ENCODE measurements around the gene P2RY11. TPM values are rescaled to one million over a fixed set of nuclear protein-coding genes. Genes with fewer than 3 reads are reported as not detected.

P2RY11 gene
- polyA plus RNA-seq, 4 donors: 10.3 to 17.2 (median 14.0) TPM

GRCh38 chr19:10092648-10093294 lies 18.7 kb upstream of the P2RY11 start:
- DNase-seq (ENCODE audit: low read depth in 4 of 4, low spot score in 2 of 4): no peak

DNA sequence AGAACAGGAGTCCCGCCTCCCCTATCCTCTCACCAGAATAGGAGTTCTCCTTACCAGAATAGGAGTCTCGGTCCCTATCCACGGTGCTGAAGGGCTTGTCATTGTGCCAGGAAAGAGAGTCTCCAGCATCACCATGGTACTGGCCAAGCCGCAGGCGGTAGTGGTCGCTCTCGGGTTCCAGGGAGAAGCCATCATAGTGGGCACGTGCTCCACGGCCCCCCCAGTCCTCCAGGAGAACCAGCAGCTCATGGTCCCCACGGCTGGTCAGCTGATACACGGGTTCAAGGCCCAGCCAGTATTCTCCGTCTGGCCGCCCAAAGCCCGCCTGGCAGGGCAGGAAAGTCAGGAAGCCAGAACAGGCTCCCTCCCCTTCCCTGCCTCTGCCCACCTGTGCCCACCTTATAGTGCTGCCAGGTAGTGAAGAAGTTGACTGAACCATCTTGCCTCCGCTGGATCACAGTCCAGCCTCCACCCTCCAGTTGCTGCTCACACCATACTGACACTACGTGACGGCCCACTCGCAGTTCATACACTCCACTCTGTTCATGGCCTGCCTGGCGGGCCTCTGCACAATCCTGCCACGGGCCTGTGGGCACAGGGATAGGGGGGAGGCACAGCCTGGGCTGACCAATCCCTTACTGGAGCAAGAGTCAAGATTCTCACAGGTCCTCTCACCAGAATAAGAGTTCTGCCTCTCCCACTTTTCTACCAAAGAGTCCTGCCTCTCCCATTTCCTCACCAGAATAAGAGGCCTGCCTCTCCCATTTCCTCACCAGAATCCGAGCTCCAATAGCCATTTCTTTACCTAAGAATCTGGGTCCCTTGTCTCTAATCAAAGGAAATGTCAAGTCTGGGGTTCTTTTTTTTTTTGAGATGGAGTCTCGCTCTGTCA lies 18.0 kb upstream of the P2RY11 start:
- DNase-seq (ENCODE audit: low read depth in 4 of 4, low spot score in 2 of 4): no peak

DNA sequence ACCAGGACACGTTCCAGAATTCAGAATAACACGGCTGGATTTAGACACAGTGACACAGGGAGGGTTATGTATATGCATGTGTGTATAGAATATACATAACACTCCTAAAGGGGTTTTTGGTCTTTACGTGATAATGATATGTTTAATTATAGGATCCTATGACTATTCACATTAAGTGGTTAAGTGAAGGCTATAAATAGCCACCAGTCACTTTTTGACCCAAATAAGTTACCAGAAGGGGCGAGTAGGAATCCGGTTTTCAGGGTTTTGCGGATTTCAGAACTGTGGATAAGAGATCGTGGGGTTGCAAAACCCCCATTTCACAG lies 15.9 kb upstream of the P2RY11 start:
- DNase-seq (ENCODE audit: low read depth in 4 of 4, low spot score in 2 of 4): no peak

- DNase-seq (ENCODE audit: low read depth in 4 of 4, low spot score in 2 of 4): peak in 3 of 4 donors; percentile 71 to 79 (median 78)
These were observed 15.4 kb upstream of the P2RY11 start for GRCh38 chr19:10095948-10096614.

GRCh38 chr19:10096615-10096963 lies 14.9 kb upstream of the P2RY11 start:
- DNase-seq (ENCODE audit: low read depth in 4 of 4, low spot score in 2 of 4): no peak

DNA sequence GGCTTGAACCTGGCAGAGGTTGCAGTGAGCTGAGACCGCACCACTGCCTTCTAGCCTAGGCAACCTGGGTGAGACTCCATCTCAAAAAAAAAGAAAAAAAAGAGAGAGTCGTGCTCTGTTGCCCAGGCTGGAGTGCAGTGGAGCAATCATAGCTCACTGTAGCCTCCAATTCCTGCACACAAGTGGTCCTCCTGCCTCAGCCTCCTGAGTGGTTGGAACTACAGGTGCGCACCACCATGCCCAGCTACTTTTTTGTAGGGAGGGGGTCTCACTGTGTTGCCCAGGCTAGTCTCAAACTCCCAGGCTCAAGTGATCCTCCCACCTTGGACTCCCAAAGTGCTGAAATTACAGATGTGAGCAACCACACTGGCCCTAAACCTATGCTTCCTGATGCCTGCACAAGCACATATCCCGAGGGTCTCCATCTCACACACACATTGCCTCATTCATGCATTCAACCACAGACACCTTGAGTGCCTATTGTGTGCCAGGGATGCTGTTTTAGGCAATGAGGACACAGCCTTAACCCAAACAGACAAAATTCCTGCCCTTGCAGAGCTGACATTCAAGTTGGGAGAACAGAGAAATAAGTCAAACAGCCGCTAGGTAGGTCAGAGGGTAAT lies 11.2 kb upstream of the P2RY11 start:
- no peak for DNase-seq (ENCODE audit: low read depth in 4 of 4, low spot score in 2 of 4)

GRCh38 chr19:10102787-10103236 lies 8.7 kb upstream of the P2RY11 start:
- no peak for DNase-seq (ENCODE audit: low read depth in 4 of 4, low spot score in 2 of 4)

DNA sequence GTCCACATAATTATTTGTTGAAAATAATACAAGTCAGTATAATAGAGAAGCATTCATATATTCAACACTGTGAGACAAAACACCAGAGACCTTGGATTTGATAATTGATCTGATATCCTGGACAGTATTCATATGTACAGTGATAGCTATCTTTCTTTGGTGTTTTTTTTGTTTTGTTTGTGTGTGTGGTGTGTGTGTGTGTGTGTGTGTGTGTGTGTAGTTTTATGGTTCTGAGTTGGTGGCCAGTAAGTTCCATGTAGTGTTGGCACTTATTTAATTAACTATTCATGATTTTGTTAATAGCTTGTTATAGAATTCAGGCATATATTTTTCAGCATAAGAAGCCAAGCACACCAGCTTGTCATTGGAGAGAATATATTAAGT lies 7.4 kb upstream of the P2RY11 start:
- DNase-seq (ENCODE audit: low read depth in 4 of 4, low spot score in 2 of 4): no peak

- no peak for DNase-seq (ENCODE audit: low read depth in 4 of 4, low spot score in 2 of 4)
These were observed 6.6 kb upstream of the P2RY11 start for GRCh38 chr19:10104665-10105508.

- DNase-seq (ENCODE audit: low read depth in 4 of 4, low spot score in 2 of 4): no peak
These were observed 5.9 kb upstream of the P2RY11 start for GRCh38 chr19:10105509-10106099.

- DNase-seq (ENCODE audit: low read depth in 4 of 4, low spot score in 2 of 4): peak; percentile 84 to 96 (median 94)
These were observed 5.2 kb upstream of the P2RY11 start, which contains the start of gene PPAN for GRCh38 chr19:10106100-10106936. TSS of gene PPAN (plus strand) at chr19:10106362. CDS start at chr19:10106395, 33 bp downstream.

- no peak for DNase-seq (ENCODE audit: low read depth in 4 of 4, low spot score in 2 of 4)
These were observed 4.2 kb upstream of the P2RY11 start for GRCh38 chr19:10107254-10107653.

- DNase-seq (ENCODE audit: low read depth in 4 of 4, low spot score in 2 of 4): no peak
These were observed 3.6 kb upstream of the P2RY11 start for GRCh38 chr19:10107817-10108367.

DNA sequence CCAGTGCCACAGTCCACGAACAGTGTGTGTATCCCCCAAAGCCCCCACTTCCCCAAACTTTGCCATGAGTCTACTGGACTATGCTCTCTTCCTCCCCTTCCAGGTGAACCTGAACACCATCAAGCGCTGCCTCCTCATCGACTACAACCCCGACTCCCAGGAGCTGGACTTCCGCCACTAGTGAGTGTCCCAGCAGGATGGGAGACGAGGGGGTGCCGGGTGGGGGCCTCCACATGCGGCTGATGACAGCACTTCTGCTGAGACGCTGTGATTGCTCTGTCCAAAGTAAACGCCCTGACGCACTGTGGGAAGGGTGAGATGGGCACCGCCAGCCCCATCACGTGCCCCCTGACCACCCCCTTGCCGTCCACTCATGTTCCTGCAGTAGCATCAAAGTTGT lies 2.0 kb upstream of the P2RY11 start:
- no peak for DNase-seq (ENCODE audit: low read depth in 4 of 4, low spot score in 2 of 4)

DNA sequence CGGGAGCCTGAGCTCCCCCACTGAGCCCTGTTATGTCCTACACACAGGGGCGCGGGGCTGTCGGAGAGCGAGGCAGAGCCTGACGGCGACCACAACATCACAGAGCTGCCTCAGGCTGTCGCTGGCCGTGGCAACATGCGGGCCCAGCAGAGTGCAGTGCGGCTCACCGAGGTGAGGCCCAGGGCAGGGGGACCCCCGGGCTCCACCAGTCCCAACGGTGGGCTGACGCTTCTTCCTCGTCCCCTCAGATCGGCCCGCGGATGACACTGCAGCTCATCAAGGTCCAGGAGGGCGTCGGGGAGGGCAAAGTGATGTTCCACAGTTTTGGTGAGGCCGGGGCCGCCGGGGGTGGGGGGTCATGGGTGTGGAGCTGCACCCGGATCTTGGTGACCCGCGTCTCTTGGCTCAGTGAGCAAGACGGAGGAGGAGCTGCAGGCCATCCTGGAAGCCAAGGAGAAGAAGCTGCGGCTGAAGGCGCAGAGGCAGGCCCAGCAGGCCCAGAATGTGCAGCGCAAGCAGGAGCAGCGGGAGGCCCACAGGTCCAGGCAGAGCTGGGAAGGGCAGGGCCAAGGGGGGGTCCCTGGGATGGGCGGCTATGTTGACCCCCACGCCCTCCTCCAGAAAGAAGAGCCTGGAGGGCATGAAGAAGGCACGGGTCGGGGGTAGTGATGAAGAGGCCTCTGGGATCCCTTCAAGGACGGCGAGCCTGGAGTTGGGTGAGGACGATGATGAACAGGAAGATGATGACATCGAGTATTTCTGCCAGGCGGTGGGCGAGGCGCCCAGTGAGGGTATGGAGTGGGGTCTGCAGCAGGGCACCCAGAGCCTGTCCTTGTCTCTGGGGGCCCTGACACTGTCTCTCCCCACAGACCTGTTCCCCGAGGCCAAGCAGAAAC lies 1.2 kb upstream of the P2RY11 start:
- DNase-seq (ENCODE audit: low read depth in 4 of 4, low spot score in 2 of 4): no peak

- DNase-seq (ENCODE audit: low read depth in 4 of 4, low spot score in 2 of 4): no peak
These were observed 548 bp upstream of the P2RY11 start for GRCh38 chr19:10110972-10111317.

GRCh38 chr19:10112037-10112761 lies 706 bp downstream of the P2RY11 start:
- no peak for DNase-seq (ENCODE audit: low read depth in 4 of 4, low spot score in 2 of 4)
